HCT116 (cell line): Measurements from ENCODE around the gene NTS. TPM values are rescaled to one million over a fixed set of nuclear protein-coding genes. Genes with fewer than 3 reads are reported as not detected.
A peak's percentile ranks its signal among the peaks of the same experiment; 100 is the strongest.

Source experiments
- ATAC-seq: fragments of 200-7000 bp; cut with Tn5 transposase; 2 replicates; pipeline ENCODE4 v1.9.1; 2020; ENCODE audit warnings: mild to moderate bottlenecking, moderate library complexity
- BruUV-seq: library from RNA; stranded (reverse); fragments of 400-500 nt; replicated peaks from 2 replicates; lab custom pipeline; 2021; lab: Mats Ljungman, UMichigan
- CTCF ChIA-PET: fragments of 300-600 bp; sonication (Branson Sonifier 250); formaldehyde crosslinking; loops from one replicate; lab custom pipeline; 2021; ENCODE audit warnings: antibody characterized with exemption; lab: Charles Lee
- POLR2A ChIA-PET: fragments of 300-600, 350-600 bp; sonication (Branson Sonifier 250); formaldehyde crosslinking; loops from one replicate; lab custom pipeline; 2021; ENCODE audit warnings: antibody characterized with exemption; lab: Charles Lee
- RAD21 ChIA-PET, 2 experiments: fragments of 300-600 bp; sonication (Branson Sonifier 250); formaldehyde crosslinking; loops; one replicate each; lab custom pipeline; 2023; ENCODE audit warnings: low total read pairs in 2 of 2; ENCODE audit not compliant: uncharacterized antibody in 2 of 2, unreplicated experiment in 2 of 2, low non-redundant PET in 1 of 2; lab: Charles Lee
- DNase-seq: peaks from one replicate; pipeline ENCODE4 v3.0.0-alpha.2; 2010; ENCODE audit warnings: low read depth, low spot score
- H2AFZ ChIP-seq: fragments of 200-600 bp; shearing (Covaris generic), sonication (generic); 2 replicates; pipeline ENCODE4 v1.6.1; 2017; ENCODE audit warnings: low read depth, mixed run types, mixed read lengths, antibody characterized with exemption, low read length; ENCODE audit not compliant: poor library complexity, severe bottlenecking
- H3K27ac ChIP-seq: 2 replicates; pipeline ENCODE4 v1.5.1; 2012; ENCODE audit warnings: low read depth, low read length
- H3K27me3 ChIP-seq: fragments of 200-600 bp; sonication (generic); 2 replicates; pipeline ENCODE4 v1.6.1; 2016; ENCODE audit warnings: mixed run types, low read length, mixed read lengths; ENCODE audit not compliant: insufficient read depth
- H3K36me3 ChIP-seq, 2 experiments: fragments of 200-500 bp in 1 of 2; fragments of 200-600 bp in 1 of 2; sonication (Bioruptor generic) in 1 of 2; sonication (generic) in 1 of 2; 2 replicates each; pipeline versions ENCODE4 v1.5.1 to v1.6.1; 2014 to 2016; ENCODE audit warnings: low read length in 2 of 2, inconsistent platforms in 1 of 2, mixed read lengths in 1 of 2, mixed run types in 1 of 2; ENCODE audit not compliant: insufficient read depth in 2 of 2, control insufficient read depth in 1 of 2
- H3K4me1 ChIP-seq, 2 experiments: fragments of 200-600 bp in 1 of 2; sonication (generic) in 1 of 2; 2 replicates each; pipeline versions ENCODE4 v1.5.1 to v1.6.1; 2012 to 2017; ENCODE audit warnings: low read length in 2 of 2, inconsistent platforms in 1 of 2, mild to moderate bottlenecking in 1 of 2, mixed read lengths in 1 of 2, mixed run types in 1 of 2, moderate library complexity in 1 of 2; ENCODE audit not compliant: insufficient read depth in 2 of 2, control insufficient read depth in 1 of 2
- H3K4me2 ChIP-seq: fragments of 200-600 bp; sonication (generic); 2 replicates; pipeline ENCODE4 v1.6.1; 2017; ENCODE audit warnings: mixed run types, low read length, mixed read lengths
- H3K4me3 ChIP-seq, 2 experiments: fragments of 200-600 bp in 1 of 2; sonication (generic) in 1 of 2; replicated peaks in 1 of 2; 2 replicates each; pipeline ENCODE4 v1.5.1; 2011 to 2016; ENCODE audit warnings: low read length in 2 of 2, control low read depth in 1 of 2, low read depth in 1 of 2, mild to moderate bottlenecking in 1 of 2, mixed read lengths in 1 of 2, mixed run types in 1 of 2
- H3K79me2 ChIP-seq: fragments of 200-600 bp; sonication (generic); 2 replicates; pipeline ENCODE4 v1.6.1; 2017; ENCODE audit warnings: mild to moderate bottlenecking, mixed run types, low read length, moderate library complexity, mixed read lengths; ENCODE audit not compliant: insufficient read depth
- H3K9ac ChIP-seq: fragments of 200-600 bp; sonication (generic); 2 replicates; pipeline ENCODE4 v1.6.1; 2016; ENCODE audit warnings: low read length, mixed read lengths
- H3K9me2 ChIP-seq: fragments of 200-600 bp; sonication (generic), shearing (Covaris generic); 2 replicates; pipeline ENCODE4 v1.6.1; 2017; ENCODE audit warnings: mixed run types, mild to moderate bottlenecking, moderate library complexity; ENCODE audit not compliant: insufficient read depth
- H3K9me3 ChIP-seq, 2 experiments: fragments of 200-500 bp in 1 of 2; fragments of 200-600 bp in 1 of 2; sonication (Bioruptor generic) in 1 of 2; sonication (generic) in 1 of 2; 2 replicates each; pipeline ENCODE4 v1.6.1; 2014 to 2017; ENCODE audit warnings: low read length in 2 of 2, mixed read lengths in 2 of 2, inconsistent platforms in 1 of 2, low read depth in 1 of 2, mild to moderate bottlenecking in 1 of 2, mixed run types in 1 of 2, moderate library complexity in 1 of 2; ENCODE audit not compliant: control insufficient read depth in 1 of 2, insufficient read depth in 1 of 2
- H4K20me1 ChIP-seq: fragments of 200-600 bp; sonication (generic), shearing (Covaris generic); 2 replicates; pipeline ENCODE4 v1.6.1; 2017; ENCODE audit warnings: mixed run types, mild to moderate bottlenecking, moderate library complexity; ENCODE audit not compliant: insufficient read depth
- ELF1 ChIP-seq: IDR thresholded peaks from 2 replicates; pipeline ENCODE4 v1.6.1; 2012; ENCODE audit warnings: low read depth, borderline replicate concordance
- EZH2 ChIP-seq: fragments of 200-600 bp; sonication (generic); IDR thresholded peaks from 2 replicates; pipeline ENCODE4 v1.6.1; 2017; ENCODE audit warnings: antibody characterized with exemption, mixed run types
- POLR2A ChIP-seq: IDR thresholded peaks from 2 replicates; pipeline ENCODE4 v1.7.0; 2011; ENCODE audit warnings: borderline replicate concordance; ENCODE audit not compliant: insufficient read depth, insufficient read length; ENCODE audit errors: extremely low read depth
- RAD21 ChIP-seq: IDR thresholded peaks from 2 replicates; pipeline ENCODE4 v1.6.1; 2012; ENCODE audit warnings: low read depth, mild to moderate bottlenecking
- SIN3A ChIP-seq: IDR thresholded peaks from 2 replicates; pipeline ENCODE4 v1.6.1; 2012; ENCODE audit warnings: low read depth
- intact Hi-C: fragments of 100-400 bp; cut with micrococcal nuclease; formaldehyde crosslinking; loops from 2 replicates; pipeline ENCODE4 v1.10.0; 2022
- total RNA-seq: library from RNA; stranded (reverse); gene quantifications from one replicate; pipeline ENCODE4 v1.2.1, GENCODE V29; 2021; ENCODE audit not compliant: unreplicated experiment
- TF ChIP-seq, protein P1 (sequence below), 3 experiments: fragments of 200-600 bp in 1 of 3; sonication (generic) in 1 of 3; IDR thresholded peaks in 2 of 3; conservative IDR thresholded peaks in 1 of 3; 2 replicates each; pipeline ENCODE4 v1.5.1; 2012 to 2017; ENCODE audit warnings: low read depth in 2 of 3, low read length in 2 of 3, antibody characterized with exemption in 1 of 3, borderline replicate concordance in 1 of 3, control low read depth in 1 of 3, mild to moderate bottlenecking in 1 of 3, mixed read lengths in 1 of 3, mixed run types in 1 of 3, moderate library complexity in 1 of 3; ENCODE audit not compliant: insufficient read depth in 1 of 3
- TF ChIP-seq, protein P2 (sequence below): IDR thresholded peaks from 2 replicates; pipeline ENCODE4 v1.6.1; 2012

NTS gene
- total RNA-seq, 1 experiment from 2014 or later: not detected

DNA sequence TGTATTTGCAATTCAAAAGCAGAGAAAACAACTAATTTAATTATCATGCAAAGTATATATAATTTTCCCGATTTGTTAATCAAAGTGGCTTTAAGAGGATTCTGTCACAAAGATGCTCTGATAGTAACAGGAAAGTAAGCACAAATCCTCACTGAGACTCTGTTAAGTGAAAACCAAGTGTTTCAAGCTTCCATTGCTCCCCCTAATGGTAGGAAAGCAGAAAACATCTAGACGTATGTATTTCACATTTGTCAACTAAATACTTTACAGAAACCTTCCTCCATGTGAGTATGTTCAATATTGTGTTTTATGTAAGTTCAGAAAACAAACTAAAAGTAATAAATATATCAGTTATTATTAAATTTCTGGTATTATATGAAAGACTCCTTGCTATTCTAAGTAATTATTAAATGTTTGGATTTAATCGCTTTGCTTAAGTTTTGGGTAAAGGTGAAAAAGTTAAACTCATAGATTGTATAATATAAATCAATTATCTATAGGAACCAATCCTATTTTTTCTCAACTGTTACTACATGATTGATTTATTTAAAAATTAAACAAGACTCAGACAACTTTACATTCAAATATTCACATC lies 1.5 kb upstream of the NTS start:
- no peak overlapping the region for H3K4me2 ChIP-seq
- H3K9ac ChIP-seq: no peak overlapping the region
- RAD21 ChIA-PET: no interaction called here
- no peak overlapping the region for H3K27ac ChIP-seq
- H2AFZ ChIP-seq: peak overlapping the region; percentile 35
- H4K20me1 ChIP-seq: no peaks in the 10 kb centered on the region
- POLR2A ChIA-PET: no interaction called here
- no peaks in the 10 kb centered on the region for H3K4me1 ChIP-seq
- ATAC-seq: peak; percentile 63
- no peaks in the 10 kb centered on the region for H3K9me3 ChIP-seq
- H3K9me2 ChIP-seq: no peaks in the 10 kb centered on the region
- H3K79me2 ChIP-seq: no peaks in the 10 kb centered on the region
- DNase-seq: peak; percentile 50
- BruUV-seq: no TSS peak
- H3K36me3 ChIP-seq: no peaks in the 10 kb centered on the region
- intact Hi-C loops: loop anchor here (1.0 to 2.0 kb wide), 2 partner anchors 299 to 404 kb away; no protein-coding TSS in a partner anchor
- CTCF ChIA-PET: interaction anchor here (0.8 to 1.7 kb wide), 7 partner anchors 9 to 717 kb away, joined by 3 to 6 read pairs (median 4); no protein-coding TSS in a partner anchor
- TF ChIP-seq EZH2 (no peak), RAD21 (peak; percentile 64)
- TF ChIP-seq, protein P1, sequence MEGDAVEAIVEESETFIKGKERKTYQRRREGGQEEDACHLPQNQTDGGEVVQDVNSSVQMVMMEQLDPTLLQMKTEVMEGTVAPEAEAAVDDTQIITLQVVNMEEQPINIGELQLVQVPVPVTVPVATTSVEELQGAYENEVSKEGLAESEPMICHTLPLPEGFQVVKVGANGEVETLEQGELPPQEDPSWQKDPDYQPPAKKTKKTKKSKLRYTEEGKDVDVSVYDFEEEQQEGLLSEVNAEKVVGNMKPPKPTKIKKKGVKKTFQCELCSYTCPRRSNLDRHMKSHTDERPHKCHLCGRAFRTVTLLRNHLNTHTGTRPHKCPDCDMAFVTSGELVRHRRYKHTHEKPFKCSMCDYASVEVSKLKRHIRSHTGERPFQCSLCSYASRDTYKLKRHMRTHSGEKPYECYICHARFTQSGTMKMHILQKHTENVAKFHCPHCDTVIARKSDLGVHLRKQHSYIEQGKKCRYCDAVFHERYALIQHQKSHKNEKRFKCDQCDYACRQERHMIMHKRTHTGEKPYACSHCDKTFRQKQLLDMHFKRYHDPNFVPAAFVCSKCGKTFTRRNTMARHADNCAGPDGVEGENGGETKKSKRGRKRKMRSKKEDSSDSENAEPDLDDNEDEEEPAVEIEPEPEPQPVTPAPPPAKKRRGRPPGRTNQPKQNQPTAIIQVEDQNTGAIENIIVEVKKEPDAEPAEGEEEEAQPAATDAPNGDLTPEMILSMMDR (IDR thresholded peaks at IDR 0.05 in 2 of 3, conservative IDR thresholded peaks at IDR 0.05 in 1 of 3; ENCODE audit: borderline replicate concordance in 1 of 3, insufficient read depth in 1 of 3, low read depth in 2 of 3, low read length in 2 of 3): peak; percentile 54 to 73 (median 71); a peak in 5 of 6 replicates
- no peaks in the 10 kb centered on the region for H3K27me3 ChIP-seq
- no peak overlapping the region for H3K4me3 ChIP-seq

DNA sequence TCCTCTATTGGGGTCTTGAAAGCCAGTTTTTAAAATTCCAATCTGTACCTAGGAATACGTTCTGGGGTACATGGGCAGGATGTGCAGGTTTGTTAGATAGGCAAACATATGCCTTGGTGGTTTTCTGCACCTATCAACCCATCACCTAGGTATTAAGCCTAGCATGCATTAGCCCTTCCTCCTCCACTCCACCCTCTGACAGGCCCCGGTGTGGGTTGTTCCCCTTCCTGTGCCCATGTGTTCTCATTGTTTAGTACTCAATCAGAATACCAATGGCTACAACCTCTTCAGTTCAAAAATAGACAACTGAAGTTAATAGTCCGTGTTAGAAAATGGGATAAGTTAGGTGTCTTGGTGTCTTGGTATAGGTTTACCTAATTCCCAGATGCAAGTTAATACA lies 3.4 kb downstream of the NTS start:
- H3K4me3 ChIP-seq: no peak overlapping the region
- no peaks in the 10 kb centered on the region for H3K4me1 ChIP-seq
- intact Hi-C loops: no loop called here
- TF ChIP-seq, protein P2, sequence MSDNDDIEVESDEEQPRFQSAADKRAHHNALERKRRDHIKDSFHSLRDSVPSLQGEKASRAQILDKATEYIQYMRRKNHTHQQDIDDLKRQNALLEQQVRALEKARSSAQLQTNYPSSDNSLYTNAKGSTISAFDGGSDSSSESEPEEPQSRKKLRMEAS: no peak
- TF ChIP-seq SIN3A (no peak), POLR2A (no peak), ELF1 (no peak)
- TF ChIP-seq, protein P1 (IDR thresholded peaks at IDR 0.05 in 2 of 3, conservative IDR thresholded peaks at IDR 0.05 in 1 of 3; ENCODE audit: borderline replicate concordance in 1 of 3, insufficient read depth in 1 of 3, low read depth in 2 of 3, low read length in 2 of 3): no peak
- H3K9me3 ChIP-seq: no peaks in the 10 kb centered on the region
- ChIA-PET CTCF (interaction anchor here (1.5 kb wide), 1 partner anchor 43 kb away, joined by 5 read pairs; no protein-coding TSS in a partner anchor), POLR2A (no interaction called here), RAD21 (no interaction called here)
- H3K36me3 ChIP-seq: no peaks in the 10 kb centered on the region
- H3K4me2 ChIP-seq: no peak overlapping the region
- H3K9me2 ChIP-seq: no peaks in the 10 kb centered on the region
- no peaks in the 10 kb centered on the region for H4K20me1 ChIP-seq
- ATAC-seq (no peak), DNase-seq (no peak)
- no peak overlapping the region for H3K9ac ChIP-seq
- no peak overlapping the region for H3K27ac ChIP-seq
- H3K79me2 ChIP-seq: no peaks in the 10 kb centered on the region
- no TSS peak for BruUV-seq
- H2AFZ ChIP-seq: no peak overlapping the region
- no peaks in the 10 kb centered on the region for H3K27me3 ChIP-seq
